HL-60 (cell line): Measurements from ENCODE around the gene STIM2.

ENCODE experiments used
- GABPA ChIP-seq: IDR thresholded peaks from 2 replicates; pipeline ENCODE4 v1.6.1; 2012; ENCODE audit warnings: low read depth
- POLR2AphosphoS5 ChIP-seq: IDR thresholded peaks from 2 replicates; pipeline ENCODE4 v1.6.1; 2012; ENCODE audit warnings: low read depth
- TF ChIP-seq, protein P1 (sequence below): IDR thresholded peaks from one replicate; pipeline ENCODE4 v1.5.1; 2011; ENCODE audit warnings: low read length, control low read depth, inconsistent platforms; ENCODE audit not compliant: insufficient read depth
- TF ChIP-seq, protein P2 (sequence below): IDR thresholded peaks from 2 replicates; pipeline ENCODE4 v1.6.1; 2012; ENCODE audit warnings: low read depth; ENCODE audit not compliant: insufficient replicate concordance

- TF ChIP-seq, protein P1, sequence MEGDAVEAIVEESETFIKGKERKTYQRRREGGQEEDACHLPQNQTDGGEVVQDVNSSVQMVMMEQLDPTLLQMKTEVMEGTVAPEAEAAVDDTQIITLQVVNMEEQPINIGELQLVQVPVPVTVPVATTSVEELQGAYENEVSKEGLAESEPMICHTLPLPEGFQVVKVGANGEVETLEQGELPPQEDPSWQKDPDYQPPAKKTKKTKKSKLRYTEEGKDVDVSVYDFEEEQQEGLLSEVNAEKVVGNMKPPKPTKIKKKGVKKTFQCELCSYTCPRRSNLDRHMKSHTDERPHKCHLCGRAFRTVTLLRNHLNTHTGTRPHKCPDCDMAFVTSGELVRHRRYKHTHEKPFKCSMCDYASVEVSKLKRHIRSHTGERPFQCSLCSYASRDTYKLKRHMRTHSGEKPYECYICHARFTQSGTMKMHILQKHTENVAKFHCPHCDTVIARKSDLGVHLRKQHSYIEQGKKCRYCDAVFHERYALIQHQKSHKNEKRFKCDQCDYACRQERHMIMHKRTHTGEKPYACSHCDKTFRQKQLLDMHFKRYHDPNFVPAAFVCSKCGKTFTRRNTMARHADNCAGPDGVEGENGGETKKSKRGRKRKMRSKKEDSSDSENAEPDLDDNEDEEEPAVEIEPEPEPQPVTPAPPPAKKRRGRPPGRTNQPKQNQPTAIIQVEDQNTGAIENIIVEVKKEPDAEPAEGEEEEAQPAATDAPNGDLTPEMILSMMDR, result no peak
- no peak for TF ChIP-seq GABPA
- TF ChIP-seq, protein P2, sequence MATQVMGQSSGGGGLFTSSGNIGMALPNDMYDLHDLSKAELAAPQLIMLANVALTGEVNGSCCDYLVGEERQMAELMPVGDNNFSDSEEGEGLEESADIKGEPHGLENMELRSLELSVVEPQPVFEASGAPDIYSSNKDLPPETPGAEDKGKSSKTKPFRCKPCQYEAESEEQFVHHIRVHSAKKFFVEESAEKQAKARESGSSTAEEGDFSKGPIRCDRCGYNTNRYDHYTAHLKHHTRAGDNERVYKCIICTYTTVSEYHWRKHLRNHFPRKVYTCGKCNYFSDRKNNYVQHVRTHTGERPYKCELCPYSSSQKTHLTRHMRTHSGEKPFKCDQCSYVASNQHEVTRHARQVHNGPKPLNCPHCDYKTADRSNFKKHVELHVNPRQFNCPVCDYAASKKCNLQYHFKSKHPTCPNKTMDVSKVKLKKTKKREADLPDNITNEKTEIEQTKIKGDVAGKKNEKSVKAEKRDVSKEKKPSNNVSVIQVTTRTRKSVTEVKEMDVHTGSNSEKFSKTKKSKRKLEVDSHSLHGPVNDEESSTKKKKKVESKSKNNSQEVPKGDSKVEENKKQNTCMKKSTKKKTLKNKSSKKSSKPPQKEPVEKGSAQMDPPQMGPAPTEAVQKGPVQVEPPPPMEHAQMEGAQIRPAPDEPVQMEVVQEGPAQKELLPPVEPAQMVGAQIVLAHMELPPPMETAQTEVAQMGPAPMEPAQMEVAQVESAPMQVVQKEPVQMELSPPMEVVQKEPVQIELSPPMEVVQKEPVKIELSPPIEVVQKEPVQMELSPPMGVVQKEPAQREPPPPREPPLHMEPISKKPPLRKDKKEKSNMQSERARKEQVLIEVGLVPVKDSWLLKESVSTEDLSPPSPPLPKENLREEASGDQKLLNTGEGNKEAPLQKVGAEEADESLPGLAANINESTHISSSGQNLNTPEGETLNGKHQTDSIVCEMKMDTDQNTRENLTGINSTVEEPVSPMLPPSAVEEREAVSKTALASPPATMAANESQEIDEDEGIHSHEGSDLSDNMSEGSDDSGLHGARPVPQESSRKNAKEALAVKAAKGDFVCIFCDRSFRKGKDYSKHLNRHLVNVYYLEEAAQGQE, result no peak
- no peak for TF ChIP-seq POLR2AphosphoS5
These were observed 21.6 kb upstream of the STIM2 start for GRCh38 chr4:26839016-26839415.
